ENCODE measurements around the gene MGAT4A. TPM values are rescaled to one million over a fixed set of nuclear protein-coding genes. Genes with fewer than 3 reads are reported as not detected.

The MGAT4A gene
- total RNA-seq, 1 donor from 2014 or later: 35.8 TPM

DNA sequence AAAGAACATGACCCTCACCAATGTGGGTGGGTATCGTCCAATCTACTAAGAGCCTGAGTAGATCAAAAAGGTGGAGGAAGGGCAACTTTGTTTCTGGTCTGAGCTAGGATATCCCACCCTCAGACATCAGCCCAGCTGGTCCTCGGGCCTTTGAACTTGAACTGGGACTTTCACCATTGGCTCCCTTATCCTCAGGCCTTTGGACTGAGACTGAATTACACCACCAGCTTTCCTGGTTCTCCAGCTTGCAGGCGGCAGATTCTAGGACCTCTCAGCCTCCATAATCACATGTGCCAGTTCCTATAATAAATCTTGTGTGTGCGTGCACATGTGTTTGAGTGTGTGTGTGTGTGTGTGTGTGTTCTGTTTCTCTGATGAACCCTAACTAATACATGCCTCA is 10.6 kb downstream of the MGAT4A start:
- Mint-ChIP-seq H3K4me1 (ENCODE audit: low read depth, unreplicated experiment) (peaks cover 3% of the 10 kb centered on the region), H3K27ac (ENCODE audit: unreplicated experiment) (no peak overlapping the region), H3K9me3 (ENCODE audit: unreplicated experiment) (peaks cover 1% of the 10 kb centered on the region), H3K4me3 (ENCODE audit: unreplicated experiment) (no peak overlapping the region), H3K36me3 (ENCODE audit: unreplicated experiment) (peaks cover 17% of the 10 kb centered on the region), H3K27me3 (ENCODE audit: unreplicated experiment) (no peaks in the 10 kb centered on the region)
- no peak for DNase-seq
- TF ChIP-seq CTCF (IDR thresholded peaks at IDR 0.05; ENCODE audit: partially characterized antibody, unreplicated experiment): no peak

DNA sequence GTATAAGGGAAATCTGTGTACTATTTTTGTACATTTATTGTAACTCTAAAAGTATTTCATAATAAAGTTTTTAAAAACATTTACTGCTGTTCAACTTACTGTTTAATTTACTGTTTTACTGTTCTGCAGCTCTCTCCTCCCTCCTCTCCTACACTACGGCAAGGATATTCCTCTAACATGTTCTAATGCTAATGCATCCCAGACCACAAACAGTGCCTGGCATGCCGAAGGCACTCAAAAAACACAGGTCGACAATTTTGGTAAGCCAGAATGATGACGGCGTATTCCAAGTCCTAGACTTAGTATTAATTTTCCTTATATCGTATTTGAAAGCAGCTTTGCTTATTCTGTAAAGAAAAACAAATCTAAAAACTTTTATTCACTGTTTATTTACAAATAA is 13.3 kb downstream of the MGAT4A start:
- peaks cover 17% of the 10 kb centered on the region for H3K36me3 Mint-ChIP-seq (ENCODE audit: unreplicated experiment)

DNA sequence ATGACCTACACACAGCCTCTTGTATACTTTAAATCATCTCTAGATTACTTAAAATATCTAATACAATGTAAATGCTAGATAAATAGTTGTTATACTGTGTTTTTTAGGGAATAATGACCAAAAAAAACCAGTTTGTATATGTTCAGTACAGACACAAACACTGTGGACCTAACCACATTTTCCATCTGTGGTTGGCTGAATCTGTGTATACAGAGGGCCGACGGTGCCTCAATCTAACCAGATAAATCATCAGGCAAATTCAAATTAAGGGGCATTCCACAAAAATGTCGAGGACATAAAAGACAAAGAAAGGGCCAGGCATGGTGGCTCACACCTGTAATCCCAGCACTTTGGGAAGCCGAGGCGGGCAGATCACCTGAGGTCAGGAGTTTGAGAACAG is 14.1 kb downstream of the MGAT4A start:
- Mint-ChIP-seq H3K9me3 (ENCODE audit: unreplicated experiment) (peaks cover 1% of the 10 kb centered on the region), H3K4me3 (ENCODE audit: unreplicated experiment) (no peak overlapping the region), H3K4me1 (ENCODE audit: low read depth, unreplicated experiment) (peaks cover 4% of the 10 kb centered on the region), H3K36me3 (ENCODE audit: unreplicated experiment) (peaks cover 17% of the 10 kb centered on the region), H3K27me3 (ENCODE audit: unreplicated experiment) (no peaks in the 10 kb centered on the region), H3K27ac (ENCODE audit: unreplicated experiment) (no peak overlapping the region)
- no peak for DNase-seq
- no peak for TF ChIP-seq CTCF (IDR thresholded peaks at IDR 0.05; ENCODE audit: partially characterized antibody, unreplicated experiment)

More for the DNA sequence above, 13.3 kb downstream of the MGAT4A start:
- H3K27ac Mint-ChIP-seq (ENCODE audit: unreplicated experiment): no peak overlapping the region
- H3K27me3 Mint-ChIP-seq (ENCODE audit: unreplicated experiment): no peaks in the 10 kb centered on the region
- H3K4me1 Mint-ChIP-seq (ENCODE audit: low read depth, unreplicated experiment): peaks cover 4% of the 10 kb centered on the region
- TF ChIP-seq CTCF (IDR thresholded peaks at IDR 0.05; ENCODE audit: partially characterized antibody, unreplicated experiment): no peak
- H3K9me3 Mint-ChIP-seq (ENCODE audit: unreplicated experiment): peaks cover 1% of the 10 kb centered on the region
- no peak for DNase-seq
- no peak overlapping the region for H3K4me3 Mint-ChIP-seq (ENCODE audit: unreplicated experiment)

- Mint-ChIP-seq H3K27ac (ENCODE audit: unreplicated experiment) (no peak overlapping the region), H3K27me3 (ENCODE audit: unreplicated experiment) (no peaks in the 10 kb centered on the region), H3K4me3 (ENCODE audit: unreplicated experiment) (no peak overlapping the region), H3K9me3 (ENCODE audit: unreplicated experiment) (peaks cover 1% of the 10 kb centered on the region), H3K4me1 (ENCODE audit: low read depth, unreplicated experiment) (peaks cover 4% of the 10 kb centered on the region), H3K36me3 (ENCODE audit: unreplicated experiment) (peaks cover 17% of the 10 kb centered on the region)
- TF ChIP-seq CTCF (IDR thresholded peaks at IDR 0.05; ENCODE audit: partially characterized antibody, unreplicated experiment): no peak
- DNase-seq: no peak
Measured at GRCh38 chr2:98715812-98716451, 15.0 kb downstream of the MGAT4A start.

DNA sequence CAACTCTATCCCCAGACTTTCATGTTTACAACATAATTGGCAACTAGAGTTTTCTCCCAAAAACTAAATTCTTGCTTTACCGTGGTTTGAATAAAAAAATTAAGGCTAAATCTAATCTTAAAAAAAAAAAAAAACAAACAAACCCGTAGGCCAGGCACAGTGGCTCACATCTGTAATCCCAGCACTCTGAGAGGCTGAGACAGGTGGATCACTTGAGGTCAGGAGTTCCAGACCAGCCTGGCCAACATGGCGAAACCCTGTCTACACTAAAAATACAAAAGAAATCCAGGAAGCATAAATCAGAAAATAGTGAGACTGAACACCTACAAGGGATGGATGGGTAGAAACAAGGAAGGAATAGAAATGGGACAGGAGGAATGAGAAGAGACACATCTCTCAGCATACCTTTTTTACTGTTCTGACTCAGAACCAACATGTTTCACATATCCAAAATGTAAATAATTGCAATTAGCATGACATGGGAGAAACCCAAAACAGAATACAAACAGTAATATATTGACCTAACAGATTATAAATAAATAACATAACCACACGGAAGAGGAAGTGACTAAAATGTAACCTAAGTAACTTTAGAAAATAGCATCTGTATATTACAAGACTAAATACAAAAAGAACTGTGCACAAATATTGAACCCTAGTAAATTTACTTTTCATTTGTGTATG is 17.5 kb downstream of the MGAT4A start:
- H3K4me1 Mint-ChIP-seq (ENCODE audit: low read depth, unreplicated experiment): peaks cover 6% of the 10 kb centered on the region
- no peak for TF ChIP-seq CTCF (IDR thresholded peaks at IDR 0.05; ENCODE audit: partially characterized antibody, unreplicated experiment)
- DNase-seq: no peak
- no peaks in the 10 kb centered on the region for H3K9me3 Mint-ChIP-seq (ENCODE audit: unreplicated experiment)
- no peaks in the 10 kb centered on the region for H3K36me3 Mint-ChIP-seq (ENCODE audit: unreplicated experiment)
- no peak overlapping the region for H3K27ac Mint-ChIP-seq (ENCODE audit: unreplicated experiment)
- no peaks in the 10 kb centered on the region for H3K27me3 Mint-ChIP-seq (ENCODE audit: unreplicated experiment)
- no peak overlapping the region for H3K4me3 Mint-ChIP-seq (ENCODE audit: unreplicated experiment)

All from glutamatergic neuron (in vitro differentiated cells).